Thymus (tissue), 11 donors: ENCODE measurements around the gene UCHL5. TPM values are rescaled to one million over a fixed set of nuclear protein-coding genes. Genes with fewer than 3 reads are reported as not detected.

Experiments used
- DNase-seq, 9 donors: peaks; one replicate each; pipeline ENCODE4 v3.0.0-alpha.2; 2013; ENCODE audit warnings: low spot score in 9 of 9, low read depth in 6 of 9, missing footprints in 1 of 9
- H3K27ac ChIP-seq, 2 donors: one replicate each; pipeline ENCODE4 v1.5.1; 2013; ENCODE audit warnings: control low read depth in 1 of 2, low read depth in 1 of 2, low read length in 1 of 2, mild to moderate bottlenecking in 1 of 2, moderate library complexity in 1 of 2
- H3K27me3 ChIP-seq, 2 donors: one replicate each; pipeline ENCODE4 v1.5.1; 2013; ENCODE audit warnings: low read length in 1 of 2; ENCODE audit not compliant: control insufficient read depth in 2 of 2, insufficient read depth in 1 of 2
- H3K36me3 ChIP-seq, 2 donors: one replicate each; pipeline ENCODE4 v1.5.1; 2013; ENCODE audit warnings: low read length in 1 of 2, mild to moderate bottlenecking in 1 of 2, moderate library complexity in 1 of 2; ENCODE audit not compliant: control insufficient read depth in 2 of 2, insufficient read depth in 2 of 2
- H3K4me1 ChIP-seq, 2 donors: one replicate each; pipeline ENCODE4 v1.5.1; 2013; ENCODE audit warnings: low read length in 2 of 2; ENCODE audit not compliant: control insufficient read depth in 2 of 2, insufficient read depth in 2 of 2
- H3K4me3 ChIP-seq, 2 donors: one replicate each; pipeline ENCODE4 v1.5.1; 2013; ENCODE audit warnings: low read length in 2 of 2, control low read depth in 1 of 2, mild to moderate bottlenecking in 1 of 2
- H3K9me3 ChIP-seq, 2 donors: one replicate each; pipeline ENCODE4 v1.5.1; 2013; ENCODE audit warnings: low read length in 1 of 2, mild to moderate bottlenecking in 1 of 2; ENCODE audit not compliant: control insufficient read depth in 2 of 2, insufficient read depth in 1 of 2
- WGBS: extraction: QIAGEN DNeasy Blood & Tissue Kit; methylation state at CpG from one replicate; pipeline ENCODE4 v1.1.7; 2013; 5-methylcytosine and 5-hydroxymethylcytosine counted together
- polyA plus RNA-seq: library from polyadenylated mRNA; stranded (reverse); fragments of 200-250 nt; gene quantifications from one replicate; pipeline ENCODE4 v1.2.3, GENCODE V29; 2013
- total RNA-seq: library from RNA; stranded (reverse); fragments of 120-200 nt; gene quantifications from one replicate; pipeline ENCODE4 v1.2.4, GENCODE V29; 2013
- donor health status: healthy.

UCHL5 gene
- total and polyA plus RNA-seq, 2 donors, result 17.4 to 24.5 TPM

DNA sequence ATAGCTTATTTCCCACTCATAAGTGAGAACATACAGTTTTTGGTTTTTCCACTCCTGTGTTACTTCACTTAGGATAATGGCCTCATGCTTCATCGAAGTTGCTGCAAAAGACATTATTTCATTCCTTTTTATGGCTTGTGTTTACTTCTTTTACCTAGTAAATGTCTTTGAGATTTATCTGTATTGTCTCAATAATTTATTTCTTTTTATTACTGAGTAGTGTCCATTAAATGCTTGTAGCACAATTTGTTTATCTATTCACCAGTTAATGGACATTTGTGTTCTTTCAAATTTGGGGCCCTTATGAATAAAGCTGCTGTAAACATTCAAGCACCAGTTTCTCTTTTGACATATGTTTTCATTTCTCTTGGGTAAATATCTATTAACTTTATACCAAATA is 86.0 kb downstream of the UCHL5 start:
- DNase-seq, result no peak
- Histone ChIP-seq H3K4me3 (no peak overlapping the region), H3K27me3 (no peaks in the 10 kb centered on the region), H3K36me3 (no peaks in the 10 kb centered on the region), H3K4me1 (no peaks in the 10 kb centered on the region), H3K27ac (no peak overlapping the region), H3K9me3 (no peaks in the 10 kb centered on the region)
- WGBS, result 97% methylated on average over 1 of the region's 1 CpG

DNA sequence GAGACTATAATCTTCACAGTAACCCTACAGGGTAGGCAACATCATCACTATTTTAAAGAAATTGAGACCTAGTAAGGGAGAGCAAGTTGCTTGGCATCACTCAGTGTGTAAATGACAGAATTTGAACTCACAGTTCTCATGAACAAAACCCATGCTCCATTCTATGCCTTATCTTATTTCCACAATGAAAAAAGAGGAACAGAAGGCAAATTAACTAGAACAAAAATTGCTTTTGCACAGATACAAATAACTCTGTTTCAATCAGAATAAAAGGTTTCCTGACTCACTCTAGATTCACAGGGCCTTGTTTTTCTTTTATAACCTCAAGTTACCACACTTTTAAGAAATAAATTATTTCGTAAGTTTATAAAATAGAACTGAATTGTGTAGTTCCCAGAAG is 90.1 kb downstream of the UCHL5 start:
- no peak for DNase-seq
- Histone ChIP-seq H3K4me3 (no peak overlapping the region), H3K27me3 (no peaks in the 10 kb centered on the region), H3K36me3 (no peaks in the 10 kb centered on the region), H3K4me1 (no peaks in the 10 kb centered on the region), H3K9me3 (no peaks in the 10 kb centered on the region), H3K27ac (no peak overlapping the region)
- 96% methylated on average over 1 of the region's 1 CpG for WGBS

DNA sequence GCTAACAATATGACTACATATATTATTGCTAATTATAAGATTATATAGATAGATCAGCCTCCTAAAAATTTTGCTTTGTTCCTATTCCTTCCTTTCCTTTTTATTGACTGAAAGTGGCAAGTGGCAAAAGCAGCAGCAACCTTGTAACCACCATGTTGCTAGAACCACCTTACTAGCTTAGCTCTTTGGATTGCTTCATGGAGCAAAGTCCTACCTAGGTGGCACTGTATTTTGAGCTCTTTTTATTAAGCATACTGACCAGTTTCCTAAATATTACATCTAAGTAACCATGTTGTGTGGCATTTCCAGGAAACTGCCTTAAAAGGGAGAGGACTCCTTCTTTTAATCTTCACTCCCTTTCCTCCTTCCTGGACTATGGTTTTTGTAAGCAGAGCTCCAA is 90.8 kb downstream of the UCHL5 start:
- Histone ChIP-seq H3K27ac (no peak overlapping the region), H3K4me3 (no peak overlapping the region), H3K36me3 (no peaks in the 10 kb centered on the region), H3K27me3 (no peaks in the 10 kb centered on the region), H3K9me3 (no peaks in the 10 kb centered on the region), H3K4me1 (no peaks in the 10 kb centered on the region)
- DNase-seq, result no peak

DNA sequence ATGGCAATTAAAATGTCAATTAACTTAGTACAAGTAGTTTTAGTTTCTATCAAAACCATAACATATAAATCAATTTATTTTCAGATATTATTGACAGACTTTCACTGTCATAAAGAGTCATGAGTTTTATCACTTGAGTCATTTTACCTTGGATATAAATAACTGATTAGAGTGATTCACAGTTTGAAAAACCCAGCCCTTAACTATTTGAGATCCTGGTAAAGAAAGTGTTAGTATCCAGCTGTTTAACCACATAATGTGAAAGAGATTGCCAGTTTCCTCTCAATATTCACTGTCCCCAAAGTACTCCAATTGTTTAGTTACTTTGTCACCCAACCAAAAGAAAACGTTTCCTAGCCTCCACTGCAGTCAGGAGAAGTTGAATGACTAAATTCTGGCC is 91.3 kb downstream of the UCHL5 start:
- Histone ChIP-seq H3K27ac (no peak overlapping the region), H3K4me1 (no peaks in the 10 kb centered on the region), H3K4me3 (no peak overlapping the region), H3K9me3 (no peaks in the 10 kb centered on the region), H3K36me3 (no peaks in the 10 kb centered on the region), H3K27me3 (no peaks in the 10 kb centered on the region)
- WGBS, result 77% methylated on average over 1 of the region's 1 CpG
- DNase-seq, result no peak

DNA sequence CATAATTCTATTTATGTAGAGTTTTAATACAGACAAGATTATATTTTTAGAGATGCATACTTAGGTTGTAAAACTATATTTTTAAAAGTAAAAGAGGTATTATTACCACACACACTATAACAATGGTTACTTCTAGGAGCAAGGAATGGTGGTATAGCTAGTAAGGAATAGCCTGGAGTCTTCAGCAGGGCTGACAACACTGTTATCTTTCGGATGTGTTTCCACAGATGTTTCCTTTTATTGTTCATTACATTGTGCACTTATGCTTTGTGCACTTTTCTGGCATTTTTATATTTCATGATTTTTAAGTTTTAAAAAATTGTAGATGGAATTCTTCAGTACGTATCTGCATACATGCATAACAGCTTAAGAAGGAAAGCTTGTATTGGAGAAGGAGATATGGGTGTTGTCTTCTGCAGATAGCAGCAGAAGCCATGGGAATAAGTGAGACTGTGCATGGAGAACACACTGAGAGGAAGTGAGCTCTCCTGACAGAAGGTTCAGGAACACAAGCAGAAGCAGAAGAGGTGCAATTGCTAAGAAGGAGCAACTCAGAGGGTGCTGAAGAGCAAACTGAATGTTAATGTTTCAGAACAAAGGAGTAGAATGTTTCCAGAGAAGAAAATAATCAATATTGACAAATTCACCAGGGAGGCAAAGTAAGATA is 91.8 kb downstream of the UCHL5 start:
- Histone ChIP-seq H3K27me3 (no peaks in the 10 kb centered on the region), H3K4me3 (no peak overlapping the region), H3K4me1 (no peaks in the 10 kb centered on the region), H3K9me3 (no peaks in the 10 kb centered on the region), H3K36me3 (no peaks in the 10 kb centered on the region), H3K27ac (no peak overlapping the region)
- 94% methylated on average over 2 of the region's 2 CpGs for WGBS
- no peak for DNase-seq

DNA sequence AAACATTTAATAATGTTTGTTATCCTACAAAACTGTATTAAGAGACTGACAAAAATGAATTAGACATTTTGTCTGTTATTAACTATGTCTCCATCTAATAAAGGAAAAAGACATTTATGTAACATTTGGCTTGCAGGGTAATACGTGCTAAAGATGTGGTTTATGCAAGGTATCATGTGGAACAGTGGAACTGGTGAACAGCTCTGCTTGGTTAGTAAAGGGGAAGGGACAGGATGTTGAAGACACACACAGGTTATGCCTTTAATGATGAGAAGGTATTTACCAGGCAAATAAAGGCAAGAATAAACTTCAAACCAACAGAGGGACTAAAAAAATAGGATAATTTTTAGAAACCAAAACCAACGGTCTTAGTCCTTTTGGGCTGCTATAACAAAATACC is 93.1 kb downstream of the UCHL5 start:
- H3K27ac ChIP-seq, result no peak overlapping the region
- no peak overlapping the region for H3K4me3 ChIP-seq
- DNase-seq, result no peak
- H3K4me1 ChIP-seq, result no peaks in the 10 kb centered on the region
- no peaks in the 10 kb centered on the region for H3K36me3 ChIP-seq
- 98% methylated on average over 2 of the region's 2 CpGs for WGBS
- no peaks in the 10 kb centered on the region for H3K27me3 ChIP-seq
- no peaks in the 10 kb centered on the region for H3K9me3 ChIP-seq

DNA sequence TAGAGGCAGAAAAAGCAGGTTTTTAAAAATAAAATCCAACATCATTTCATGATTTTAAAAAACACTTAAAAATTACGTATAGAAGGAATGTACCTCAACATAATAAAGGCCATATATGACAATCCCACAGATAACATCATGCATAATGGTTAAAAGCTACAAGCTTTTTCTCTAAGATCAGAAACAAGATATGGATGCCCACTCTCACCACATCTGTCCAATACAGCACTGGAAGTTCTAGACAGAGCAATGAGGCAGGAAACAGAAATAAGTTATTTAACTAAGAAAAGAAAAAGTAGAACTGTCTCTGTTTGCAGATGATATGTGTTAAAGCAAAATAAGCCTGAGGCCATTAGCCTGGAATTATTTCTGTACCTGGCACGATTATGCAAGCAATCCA is 96.3 kb downstream of the UCHL5 start:
- Histone ChIP-seq H3K36me3 (no peaks in the 10 kb centered on the region), H3K4me3 (no peak overlapping the region), H3K4me1 (no peaks in the 10 kb centered on the region), H3K27me3 (no peaks in the 10 kb centered on the region), H3K9me3 (no peaks in the 10 kb centered on the region), H3K27ac (no peak overlapping the region)
- WGBS, result 75% methylated on average over 2 of the region's 2 CpGs
- peak in 1 of 9 donors; percentile 13 for DNase-seq

Other genes starting within 250 kb of the UCHL5 start
- 55.2 TPM for gene RO60, start 252 bp upstream of the UCHL5 start, total RNA-seq
- 9.1 TPM for gene RO60, start 252 bp upstream of the UCHL5 start, polyA plus RNA-seq
- gene GLRX2, start 46.1 kb upstream of the UCHL5 start, total RNA-seq, result 6.5 TPM
- gene GLRX2, start 46.1 kb upstream of the UCHL5 start, polyA plus RNA-seq, result 11.2 TPM
- 17.1 TPM for gene CDC73, start 62.7 kb upstream of the UCHL5 start, total RNA-seq
- 14.4 TPM for gene CDC73, start 62.7 kb upstream of the UCHL5 start, polyA plus RNA-seq
- 0.38 TPM for gene B3GALT2, start 127.3 kb upstream of the UCHL5 start, total RNA-seq
- 0.21 TPM for gene B3GALT2, start 127.3 kb upstream of the UCHL5 start, polyA plus RNA-seq